ENCODE data around the gene HERC2.
"Not testable (repeated sequence)": the region's sequence is repeated elsewhere in the genome, so short reads cannot be mapped to it uniquely, and the experiment has no call there.

DNA sequence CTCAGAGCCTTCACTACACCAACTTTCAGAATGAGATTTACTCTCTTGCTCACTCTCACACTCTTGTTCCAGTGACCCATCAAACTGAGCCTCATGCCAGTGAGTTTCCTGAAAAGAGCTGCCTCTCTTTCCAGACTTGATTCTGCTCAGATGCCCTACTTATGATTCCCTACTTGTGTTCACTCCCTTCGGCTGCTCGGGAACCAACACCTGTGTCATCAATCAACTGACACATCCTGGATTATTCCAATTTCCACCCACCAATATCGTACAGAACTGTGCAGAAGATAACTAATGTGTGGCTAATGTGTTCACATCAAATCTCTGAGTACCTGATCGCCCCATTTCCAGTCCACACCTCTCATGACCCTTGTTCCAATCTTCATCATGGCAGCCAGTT lies 100.3 kb downstream of the HERC2 start:
- TF ChIP-seq CTCF (IDR thresholded peaks at IDR 0.05; ENCODE audit: borderline replicate concordance, extremely low read depth, low read length, poor library complexity, severe bottlenecking); EZH2 (IDR thresholded peaks at IDR 0.05; ENCODE audit: borderline replicate concordance, low read depth, low read length, severe bottlenecking): not testable (repeated sequence)

Measured in DND-41 (cell line).